ENCODE results near the gene SLC28A2. TPM values are rescaled to one million over a fixed set of nuclear protein-coding genes. Genes with fewer than 3 reads are reported as not detected.
A peak's percentile ranks its signal among the peaks of the same experiment; 100 is the strongest.

The SLC28A2 gene
- total and polyA plus RNA-seq, 9 of the 15 experiments (the other 6 are each of a cell fraction or from before 2014, with no cell fraction given) = 0.03 to 0.04 TPM; not detected in 7

GRCh38 chr15:45279024-45279698 is 27.1 kb downstream of the SLC28A2 start (continued):
- TF ChIP-seq SIN3A (IDR thresholded peaks at IDR 0.05; ENCODE audit: borderline replicate concordance in 2 of 2, control insufficient read depth in 1 of 2, low read depth in 2 of 2, low read length in 2 of 2) = no peak
- no peak for TF ChIP-seq DNMT1 (IDR thresholded peaks at IDR 0.05)
- TF ChIP-seq CREB5 (CRISPR knock-in tag; IDR thresholded peaks at IDR 0.05) = no peak
- no peak for TF ChIP-seq CCAR2 (IDR thresholded peaks at IDR 0.05; ENCODE audit: low read depth, low read length)
- no peak for TF ChIP-seq GTF2E2 (tag; IDR thresholded peaks at IDR 0.05)
- TF ChIP-seq ZNF140 (CRISPR knock-in tag; IDR thresholded peaks at IDR 0.05) = no peak
- no peak for TF ChIP-seq GTF2B (IDR thresholded peaks at IDR 0.05; ENCODE audit: extremely low read depth, insufficient read length)
- TF ChIP-seq ZNF217 (CRISPR knock-in tag; IDR thresholded peaks at IDR 0.05) = no peak
- TF ChIP-seq SRSF9 (IDR thresholded peaks at IDR 0.05; ENCODE audit: borderline replicate concordance, low read depth, low read length) = no peak
- TF ChIP-seq ELF4 (CRISPR knock-in tag; IDR thresholded peaks at IDR 0.05) = no peak
- 0 out of 2 replicates have a peak, but pooled peaks have one; percentile 28 for TF ChIP-seq MXI1 (IDR thresholded peaks at IDR 0.05; ENCODE audit: low read depth, low read length)
- TF ChIP-seq HEY1 (CRISPR knock-in tag; IDR thresholded peaks at IDR 0.05; ENCODE audit: borderline replicate concordance) = 0 out of 2 replicates have a peak, but pooled peaks have one; percentile 25
- TF ChIP-seq ZSCAN32 (CRISPR knock-in tag; IDR thresholded peaks at IDR 0.05) = no peak
- TF ChIP-seq ATF4 (CRISPR knock-in tag; IDR thresholded peaks at IDR 0.05) = no peak
- TF ChIP-seq HDAC6 (IDR thresholded peaks at IDR 0.05; ENCODE audit: low read depth, low read length) = no peak
- no peak for TF ChIP-seq ZNF174 (CRISPR knock-in tag; IDR thresholded peaks at IDR 0.05)
- TF ChIP-seq DEAF1 (CRISPR knock-in tag; IDR thresholded peaks at IDR 0.05) = no peak
- TF ChIP-seq ATF7 (IDR thresholded peaks at IDR 0.05) = 0 out of 2 replicates have a peak, but pooled peaks have one; percentile 12
- no peak for TF ChIP-seq RNF2 (IDR thresholded peaks at IDR 0.05)
- no peak for TF ChIP-seq IFI16 (CRISPR knock-in tag; IDR thresholded peaks at IDR 0.05)
- no peak for TF ChIP-seq ZNF586 (CRISPR knock-in tag; conservative IDR thresholded peaks at IDR 0.05)
- TF ChIP-seq SREBF1 (IDR thresholded peaks at IDR 0.05; ENCODE audit: borderline replicate concordance, low read depth, low read length) = no peak
- no peak for TF ChIP-seq GTF2A2 (tag; IDR thresholded peaks at IDR 0.05)
- no peak for TF ChIP-seq ZNF76 (CRISPR knock-in tag; IDR thresholded peaks at IDR 0.05; ENCODE audit: borderline replicate concordance)
- TF ChIP-seq FOXK2 (conservative IDR thresholded peaks at IDR 0.05 in 1 of 2, IDR thresholded peaks at IDR 0.05 in 1 of 2; ENCODE audit: low read depth in 2 of 2) = peak; percentile 74 to 77; a peak in 3 of 4 replicates
- no peak for TF ChIP-seq ZNF57 (CRISPR knock-in tag; IDR thresholded peaks at IDR 0.05)
